B cell (primary cell): ENCODE data around the gene ZNF282. TPM values are rescaled to one million over a fixed set of nuclear protein-coding genes. Genes with fewer than 3 reads are reported as not detected.

Experiments
- ATAC-seq: fragments of 200-7000 bp; cut with Tn5 transposase; one replicate; pipeline ENCODE4 v1.10.0; 2021; ENCODE audit warnings: low read depth, mild to moderate bottlenecking, moderate number of reproducible peaks, moderate library complexity
- CTCF ChIA-PET: fragments of 350-600 bp; sonication (Branson Sonifier 250); formaldehyde crosslinking; loops from one replicate; lab custom pipeline; 2021; ENCODE audit warnings: antibody characterized with exemption, inconsistent platforms; lab: Charles Lee
- POLR2A ChIA-PET: fragments of 350-600 bp; sonication (Branson Sonifier 250); formaldehyde crosslinking; loops from one replicate; lab custom pipeline; 2021; ENCODE audit warnings: antibody characterized with exemption; lab: Charles Lee
- DNase-seq: peaks from one replicate; pipeline ENCODE4 v3.0.0; 2013
- H2AFZ ChIP-seq: 2 replicates; pipeline ENCODE4 v1.6.1; 2012; ENCODE audit warnings: mild to moderate bottlenecking, low read depth, low read length; ENCODE audit not compliant: insufficient read depth, poor library complexity, severe bottlenecking
- H3K27ac ChIP-seq, 2 donors: 1 replicate in 1 of 2; 2 replicates in 1 of 2; pipeline ENCODE4 v1.5.1; 2012 to 2013; ENCODE audit warnings: low read length in 2 of 2, mild to moderate bottlenecking in 2 of 2, moderate library complexity in 1 of 2
- H3K27me3 ChIP-seq, 4 experiments: fragments of 200-600 bp in 1 of 4; sonication (generic) in 1 of 4; replicated peaks in 1 of 4; 1 replicate in 2 of 4; 2 replicates in 2 of 4; pipeline versions ENCODE4 v1.6.1 to v1.7.0; 2013 to 2016; ENCODE audit warnings: low read length in 3 of 4, mild to moderate bottlenecking in 2 of 4, mixed read lengths in 1 of 4, moderate library complexity in 1 of 4; ENCODE audit not compliant: insufficient read depth in 4 of 4, control insufficient read depth in 3 of 4; ENCODE audit errors: control extremely low read depth in 1 of 4
- H3K36me3 ChIP-seq, 2 experiments: replicated peaks in 1 of 2; 1 replicate in 1 of 2; 2 replicates in 1 of 2; pipeline versions ENCODE4 v1.6.1 to v1.7.1; 2013; ENCODE audit warnings: low read length in 1 of 2; ENCODE audit not compliant: insufficient read depth in 2 of 2, control insufficient read depth in 1 of 2; ENCODE audit errors: control extremely low read depth in 1 of 2, extremely low read depth in 1 of 2
- H3K4me1 ChIP-seq, 2 donors: fragments of 200-600 bp in 1 of 2; sonication (generic) in 1 of 2; 1 replicate in 1 of 2; 2 replicates in 1 of 2; pipeline versions ENCODE4 v1.5.1 to v1.6.1; 2013 to 2017; ENCODE audit warnings: low read length in 2 of 2; ENCODE audit not compliant: control insufficient read depth in 2 of 2, insufficient read depth in 2 of 2
- H3K4me2 ChIP-seq: replicated peaks from 2 replicates; pipeline ENCODE3; 2012; ENCODE audit warnings: mild to moderate bottlenecking, low read depth, low read length; ENCODE audit not compliant: poor library complexity, severe bottlenecking
- H3K4me3 ChIP-seq, 5 experiments: fragments of 200-600 bp in 1 of 5; sonication (generic) in 1 of 5; 1 replicate in 3 of 5; 2 replicates in 2 of 5; pipeline versions ENCODE4 v1.5.1 to v1.7.0; 2011 to 2016; ENCODE audit warnings: low read length in 4 of 5, mild to moderate bottlenecking in 4 of 5, low read depth in 2 of 5, control low read depth in 1 of 5, moderate library complexity in 1 of 5; ENCODE audit not compliant: insufficient read depth in 1 of 5; ENCODE audit errors: control extremely low read depth in 1 of 5, extremely low read depth in 1 of 5
- H3K79me2 ChIP-seq: fragments of 200-600 bp; sonication (generic); one replicate; pipeline ENCODE4 v1.6.0; 2016; ENCODE audit warnings: low read length; ENCODE audit not compliant: control insufficient read depth, insufficient read depth
- H3K9ac ChIP-seq: fragments of 200-600 bp; sonication (generic); 2 replicates; pipeline ENCODE4 v1.6.1; 2017; ENCODE audit warnings: mild to moderate bottlenecking, low read length, moderate library complexity
- H3K9me3 ChIP-seq, 3 donors: one replicate each; pipeline versions ENCODE4 v1.6.1 to v1.7.1; 2013; ENCODE audit warnings: low read length in 2 of 3; ENCODE audit not compliant: control insufficient read depth in 2 of 3, insufficient read depth in 1 of 3; ENCODE audit errors: control extremely low read depth in 1 of 3
- H4K20me1 ChIP-seq: 2 replicates; pipeline ENCODE4 v1.6.0; 2012; ENCODE audit warnings: mild to moderate bottlenecking, low read length; ENCODE audit not compliant: insufficient read depth, control insufficient read depth, poor library complexity, severe bottlenecking
- H3K27ac Mint-ChIP-seq: one replicate; pipeline ENCODE4 v1.8.0; 2021; ENCODE audit warnings: mixed read lengths
- H3K27me3 Mint-ChIP-seq: one replicate; pipeline ENCODE4 v1.8.0; 2021; ENCODE audit warnings: mixed read lengths
- H3K4me1 Mint-ChIP-seq: one replicate; pipeline ENCODE4 v1.8.0; 2021; ENCODE audit warnings: mixed read lengths
- H3K4me3 Mint-ChIP-seq: one replicate; pipeline ENCODE4 v1.8.0; 2021; ENCODE audit warnings: mixed read lengths
- H3K9me3 Mint-ChIP-seq: one replicate; pipeline ENCODE4 v1.8.0; 2022; ENCODE audit warnings: mixed read lengths; ENCODE audit not compliant: insufficient read depth
- EZH2 ChIP-seq: IDR thresholded peaks from 2 replicates; pipeline ENCODE4 v1.6.1; 2012; ENCODE audit warnings: borderline replicate concordance, low read depth, mild to moderate bottlenecking, moderate library complexity, low read length; ENCODE audit not compliant: insufficient read depth, poor library complexity, severe bottlenecking
- WGBS: methylation state at CpG from one replicate; pipeline ENCODE4 v1.1.5; 2013; ENCODE audit warnings: missing lambda C conversion rate; ENCODE audit not compliant: insufficient coverage; 5-methylcytosine and 5-hydroxymethylcytosine counted together
- intact Hi-C: fragments of 100-400 bp; cut with micrococcal nuclease; formaldehyde crosslinking; loops from one replicate; pipeline ENCODE4 v1.10.0; 2022
- polyA plus RNA-seq: library from polyadenylated mRNA; depleted of rRNA; stranded (reverse); fragments of >200 nt; gene quantifications from 2 replicates; pipeline ENCODE4 v1.2.3, GENCODE V29; 2012
- total RNA-seq, 2 donors: library from RNA; stranded (reverse); fragments of 120-200 nt in 1 of 2; gene quantifications; 1 replicate in 1 of 2; 2 replicates in 1 of 2; pipeline versions ENCODE4 v1.2.3 to v1.2.4, GENCODE V29; 2013 to 2022
- TF ChIP-seq, protein P1 (sequence below): fragments of 200-600 bp; IDR thresholded peaks from one replicate; pipeline ENCODE4 v1.8.0; 2022; ENCODE audit warnings: antibody characterized with exemption, mild to moderate bottlenecking

The ZNF282 gene
- total and polyA plus RNA-seq, 2 donors (not counting 1 experiment from before 2014, with no cell fraction given): 8.3 to 25.7 TPM

- H3K4me3 ChIP-seq: no peak overlapping the region
- ATAC-seq: no peak
- peaks cover 0 to 14% (median 0%) of the 10 kb centered on the region in 3 donors for H3K9me3 ChIP-seq
- no peaks in the 10 kb centered on the region for H4K20me1 ChIP-seq
- no peaks in the 10 kb centered on the region for H3K79me2 ChIP-seq
- WGBS: 100% methylated on average over 7 of the region's 39 CpGs
- H3K9ac ChIP-seq: no peak overlapping the region
- H3K27ac ChIP-seq: no peak overlapping the region
- intact Hi-C loops: no loop called here
- no peak overlapping the region for H2AFZ ChIP-seq
- no peak for DNase-seq
- no peaks in the 10 kb centered on the region for H3K4me1 ChIP-seq
- H3K27me3 ChIP-seq: no peaks in the 10 kb centered on the region
- H3K27me3 Mint-ChIP-seq: no peaks in the 10 kb centered on the region
- no peaks in the 10 kb centered on the region for H3K9me3 Mint-ChIP-seq
- no peak overlapping the region for H3K27ac Mint-ChIP-seq
- no peak overlapping the region for H3K4me2 ChIP-seq
- CTCF ChIA-PET: no interaction called here
- POLR2A ChIA-PET: no interaction called here
- no peak overlapping the region for H3K4me3 Mint-ChIP-seq
- TF ChIP-seq, protein P1, sequence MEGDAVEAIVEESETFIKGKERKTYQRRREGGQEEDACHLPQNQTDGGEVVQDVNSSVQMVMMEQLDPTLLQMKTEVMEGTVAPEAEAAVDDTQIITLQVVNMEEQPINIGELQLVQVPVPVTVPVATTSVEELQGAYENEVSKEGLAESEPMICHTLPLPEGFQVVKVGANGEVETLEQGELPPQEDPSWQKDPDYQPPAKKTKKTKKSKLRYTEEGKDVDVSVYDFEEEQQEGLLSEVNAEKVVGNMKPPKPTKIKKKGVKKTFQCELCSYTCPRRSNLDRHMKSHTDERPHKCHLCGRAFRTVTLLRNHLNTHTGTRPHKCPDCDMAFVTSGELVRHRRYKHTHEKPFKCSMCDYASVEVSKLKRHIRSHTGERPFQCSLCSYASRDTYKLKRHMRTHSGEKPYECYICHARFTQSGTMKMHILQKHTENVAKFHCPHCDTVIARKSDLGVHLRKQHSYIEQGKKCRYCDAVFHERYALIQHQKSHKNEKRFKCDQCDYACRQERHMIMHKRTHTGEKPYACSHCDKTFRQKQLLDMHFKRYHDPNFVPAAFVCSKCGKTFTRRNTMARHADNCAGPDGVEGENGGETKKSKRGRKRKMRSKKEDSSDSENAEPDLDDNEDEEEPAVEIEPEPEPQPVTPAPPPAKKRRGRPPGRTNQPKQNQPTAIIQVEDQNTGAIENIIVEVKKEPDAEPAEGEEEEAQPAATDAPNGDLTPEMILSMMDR: no peak
- TF ChIP-seq EZH2: no peak
- peaks cover 0 to 13% of the 10 kb centered on the region in 2 experiments for H3K36me3 ChIP-seq
- H3K4me1 Mint-ChIP-seq: no peaks in the 10 kb centered on the region
These were observed 28.4 kb downstream of the ZNF282 start for GRCh38 chr7:149223761-149224160.

DNA sequence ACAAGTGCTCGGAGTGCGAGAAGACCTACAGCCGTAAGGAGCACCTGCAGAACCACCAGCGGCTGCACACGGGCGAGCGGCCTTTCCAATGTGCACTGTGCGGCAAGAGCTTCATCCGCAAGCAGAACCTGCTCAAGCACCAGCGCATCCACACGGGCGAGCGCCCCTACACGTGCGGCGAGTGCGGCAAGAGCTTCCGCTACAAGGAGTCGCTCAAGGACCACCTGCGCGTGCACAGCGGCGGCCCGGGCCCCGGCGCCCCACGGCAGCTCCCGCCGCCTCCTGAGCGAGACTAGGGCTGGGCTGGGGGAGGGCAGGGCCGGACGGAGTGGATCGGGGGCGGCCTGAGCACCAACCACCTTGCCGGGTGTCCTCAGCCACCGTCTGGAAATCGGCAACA lies 29.0 kb downstream of the ZNF282 start:
- Histone ChIP-seq H3K4me3 (no peak overlapping the region), H3K4me1 (no peaks in the 10 kb centered on the region), H2AFZ (no peak overlapping the region), H3K4me2 (no peak overlapping the region), H3K36me3 (peaks cover 0 to 13% of the 10 kb centered on the region in 2 experiments), H3K27me3 (no peaks in the 10 kb centered on the region), H3K9ac (no peak overlapping the region), H3K79me2 (no peaks in the 10 kb centered on the region), H4K20me1 (no peaks in the 10 kb centered on the region), H3K27ac (no peak overlapping the region), H3K9me3 (peaks cover 0 to 14% (median 0%) of the 10 kb centered on the region in 3 donors)
- ATAC-seq (no peak), DNase-seq (no peak)
- no peaks in the 10 kb centered on the region for H3K4me1 Mint-ChIP-seq
- ChIA-PET CTCF (no interaction called here), POLR2A (no interaction called here)
- no peak overlapping the region for H3K4me3 Mint-ChIP-seq
- H3K27ac Mint-ChIP-seq: no peak overlapping the region
- no peaks in the 10 kb centered on the region for H3K27me3 Mint-ChIP-seq
- no peaks in the 10 kb centered on the region for H3K9me3 Mint-ChIP-seq
- TF ChIP-seq, protein P1: no peak
- no peak for TF ChIP-seq EZH2
- WGBS: 98% methylated on average over 37 of the region's 37 CpGs
- intact Hi-C loops: no loop called here
